Dedifferentiated amniotic fluid mesenchymal stem cell (primary cell): ENCODE data around the gene SPAG16.
"Not testable (repeated sequence)": the region's sequence is repeated elsewhere in the genome, so short reads cannot be mapped to it uniquely, and the experiment has no call there.

ENCODE experiments used
- DNase-seq: peaks from one replicate; pipeline ENCODE4 v3.0.0-alpha.2; 2016; ENCODE audit errors: extremely low spot score

SPAG16 gene

GRCh38 chr2:213691351-213691750 lies 407.1 kb downstream of the SPAG16 start:
- no peak for DNase-seq

DNA sequence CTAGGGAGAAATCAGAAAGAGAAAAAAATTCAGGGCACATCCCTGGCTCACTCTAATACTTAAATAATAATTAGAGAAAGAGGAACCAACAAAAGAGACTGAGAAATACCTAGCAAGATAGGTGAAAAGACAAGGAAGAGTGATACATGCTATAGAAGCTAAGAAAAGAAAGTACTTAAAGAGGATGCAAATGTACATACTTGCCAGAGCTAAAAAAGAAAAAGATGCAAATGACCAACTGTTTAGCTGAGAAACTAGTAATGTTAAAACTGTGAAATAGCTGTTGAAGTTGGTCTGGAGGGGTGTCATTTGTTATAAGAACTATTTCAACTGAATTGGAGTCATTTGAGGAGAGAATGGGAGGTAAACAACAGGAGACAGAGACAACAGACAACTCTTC lies 412.2 kb downstream of the SPAG16 start:
- DNase-seq: no peak

- DNase-seq: not testable (repeated sequence)
These were observed 417.1 kb downstream of the SPAG16 start for GRCh38 chr2:213701365-213701764.

- DNase-seq: no peak
These were observed 419.3 kb downstream of the SPAG16 start for GRCh38 chr2:213703406-213704098.

GRCh38 chr2:213710164-213710563 lies 425.9 kb downstream of the SPAG16 start:
- no peak for DNase-seq

GRCh38 chr2:213718411-213718810 lies 434.1 kb downstream of the SPAG16 start:
- DNase-seq: not testable (repeated sequence)

- no peak for DNase-seq
These were observed 438.3 kb downstream of the SPAG16 start for GRCh38 chr2:213722565-213722964.

DNA sequence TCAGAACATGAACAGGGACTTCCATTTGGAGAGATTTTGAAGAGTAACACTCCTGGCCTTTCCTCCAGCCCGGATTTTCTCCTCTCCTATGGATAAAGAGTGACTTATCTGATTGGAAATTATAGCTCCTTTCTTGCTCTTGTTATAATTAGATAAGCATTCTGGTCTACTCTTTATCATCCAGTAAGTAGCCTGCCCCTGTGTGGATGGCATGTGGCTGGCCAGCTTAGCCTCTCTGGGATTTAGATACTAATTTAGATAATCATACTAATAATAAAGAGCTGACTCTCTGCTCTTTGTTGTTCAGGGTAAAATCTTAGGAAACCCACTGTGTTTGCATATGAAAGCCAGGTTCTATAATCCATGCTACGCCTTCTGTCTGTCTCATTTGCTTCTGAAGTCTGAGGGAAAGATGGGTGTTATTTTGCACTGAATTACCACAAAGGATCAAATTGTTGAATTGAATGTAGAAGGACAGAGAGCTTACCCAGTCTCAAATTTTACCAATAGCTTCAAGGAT lies 438.8 kb downstream of the SPAG16 start:
- DNase-seq: no peak

DNA sequence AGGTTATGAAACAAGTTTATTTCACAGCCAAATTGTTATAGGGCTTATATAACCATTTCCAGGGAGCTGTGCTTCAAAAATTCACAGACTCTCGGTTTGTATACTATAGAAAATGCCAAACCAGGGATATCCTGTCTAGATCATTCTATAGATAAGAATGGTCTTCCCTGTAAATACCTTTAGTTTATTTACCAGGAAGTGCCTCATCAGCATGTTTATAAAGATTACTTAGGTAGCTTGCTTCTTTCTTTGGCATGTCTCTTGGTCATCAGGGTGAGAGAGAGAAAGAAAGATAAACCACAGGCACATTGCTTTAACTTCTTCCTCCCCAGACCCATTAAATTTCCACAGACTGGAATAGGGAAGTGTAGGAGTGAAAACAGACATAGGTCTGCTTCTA lies 439.4 kb downstream of the SPAG16 start:
- DNase-seq: no peak

- no peak for DNase-seq
These were observed 441.8 kb downstream of the SPAG16 start for GRCh38 chr2:213726101-213726500.

GRCh38 chr2:213733893-213734292 lies 449.6 kb downstream of the SPAG16 start:
- DNase-seq: no peak

- no peak for DNase-seq
These were observed 456.2 kb downstream of the SPAG16 start for GRCh38 chr2:213740453-213740852.

- no peak for DNase-seq
These were observed 467.2 kb downstream of the SPAG16 start for GRCh38 chr2:213751446-213751845.

- no peak for DNase-seq
These were observed 468.3 kb downstream of the SPAG16 start for GRCh38 chr2:213752575-213752974.

DNA sequence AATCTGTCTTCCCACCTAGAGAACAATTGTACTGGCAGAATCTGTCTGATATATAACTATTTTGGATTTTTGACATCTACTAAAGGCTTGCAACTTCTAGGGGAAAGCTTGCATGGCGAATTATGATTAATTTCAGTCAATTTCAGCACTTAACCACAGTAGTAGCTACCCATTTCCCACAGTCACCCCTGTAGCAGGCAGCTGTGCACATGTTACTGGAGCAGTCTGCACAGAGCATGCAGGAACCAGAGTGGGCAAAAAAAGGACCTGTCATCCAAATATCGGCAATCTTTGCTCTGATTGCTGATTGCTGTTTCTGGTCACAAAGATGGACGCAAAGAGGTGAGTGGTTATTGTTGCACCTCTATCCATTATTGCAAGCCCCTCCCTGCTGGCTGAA lies 473.3 kb downstream of the SPAG16 start:
- DNase-seq: no peak

GRCh38 chr2:213763354-213763753 lies 479.1 kb downstream of the SPAG16 start:
- no peak for DNase-seq

DNA sequence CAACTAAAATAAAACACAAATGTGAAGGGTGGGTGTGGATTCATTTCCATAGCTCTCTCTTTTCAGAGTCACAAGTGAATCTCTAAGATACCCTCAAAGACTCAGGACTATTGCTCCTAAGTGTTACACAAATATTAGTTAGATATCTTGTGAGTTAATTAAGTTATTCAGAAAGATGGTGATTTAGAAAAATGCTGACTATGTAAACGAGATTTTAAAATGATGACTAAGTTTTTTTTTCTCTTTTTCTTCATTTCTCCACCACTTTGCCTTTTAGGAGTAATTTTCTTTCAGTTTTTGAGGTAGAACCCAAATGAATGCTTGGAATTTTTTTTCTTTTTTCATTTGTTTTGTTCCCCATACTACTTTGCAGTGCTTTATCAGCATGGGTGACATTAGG lies 479.7 kb downstream of the SPAG16 start:
- no peak for DNase-seq

- no peak for DNase-seq
These were observed 480.6 kb downstream of the SPAG16 start for GRCh38 chr2:213764849-213765248.

- DNase-seq: no peak
These were observed 481.8 kb downstream of the SPAG16 start for GRCh38 chr2:213766062-213766461.

DNA sequence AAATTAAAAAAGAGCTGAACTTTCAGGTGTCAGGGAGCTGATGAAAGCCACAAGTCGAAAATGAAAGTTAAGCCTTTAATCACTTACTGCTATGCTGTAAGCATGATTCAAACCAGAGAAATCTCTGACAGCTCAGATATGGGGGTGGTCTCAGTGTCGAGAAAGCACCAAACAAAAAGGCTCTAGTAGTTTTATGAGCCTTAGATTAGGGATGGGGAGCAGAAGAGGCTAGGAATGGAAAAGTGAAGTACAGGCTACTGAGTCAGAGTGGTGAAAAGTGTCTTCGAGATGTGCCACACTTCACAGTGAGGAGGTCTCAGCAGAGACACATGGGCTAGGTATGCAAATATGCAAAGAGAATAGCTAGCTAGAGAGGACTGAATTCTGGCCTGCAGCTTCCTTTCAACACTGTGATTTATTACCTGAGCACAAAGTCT lies 482.2 kb downstream of the SPAG16 start:
- DNase-seq: peak; percentile 19

DNA sequence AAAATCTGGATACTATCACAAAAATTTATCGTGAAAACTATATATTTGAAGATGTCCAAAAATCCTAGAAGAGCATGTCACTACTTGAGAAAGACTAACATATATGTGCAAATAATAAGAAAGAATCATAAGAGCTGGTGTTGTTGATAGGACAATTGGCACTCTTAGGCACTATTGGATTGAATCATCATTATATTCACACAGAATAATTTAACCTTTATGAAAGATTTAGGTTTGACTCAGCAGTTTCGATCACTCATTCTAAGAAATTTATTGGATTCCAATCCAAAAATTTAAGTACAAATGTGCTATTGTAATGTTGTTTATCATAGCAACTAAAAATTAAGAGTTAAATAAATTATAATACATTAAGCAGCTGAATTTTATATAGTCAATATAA lies 503.6 kb downstream of the SPAG16 start:
- no peak for DNase-seq

DNA sequence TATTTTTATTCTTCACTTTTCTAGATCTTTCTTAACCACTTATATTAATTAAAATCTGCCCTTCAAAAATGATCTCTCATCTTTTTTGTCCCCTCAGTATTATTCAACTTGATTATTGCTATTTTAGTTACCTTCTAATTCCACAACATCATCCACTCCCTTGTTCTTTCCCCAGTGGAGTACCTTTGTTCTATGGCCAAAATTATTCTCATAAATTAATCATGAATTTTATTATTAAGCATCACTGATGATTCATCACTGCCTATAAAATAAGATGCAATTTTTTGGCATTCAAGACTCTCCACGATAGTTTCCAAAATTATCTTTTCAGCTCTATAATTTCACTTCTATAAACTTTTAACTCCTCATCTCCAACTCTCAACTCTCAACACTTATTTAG lies 505.7 kb downstream of the SPAG16 start:
- DNase-seq: no peak

DNA sequence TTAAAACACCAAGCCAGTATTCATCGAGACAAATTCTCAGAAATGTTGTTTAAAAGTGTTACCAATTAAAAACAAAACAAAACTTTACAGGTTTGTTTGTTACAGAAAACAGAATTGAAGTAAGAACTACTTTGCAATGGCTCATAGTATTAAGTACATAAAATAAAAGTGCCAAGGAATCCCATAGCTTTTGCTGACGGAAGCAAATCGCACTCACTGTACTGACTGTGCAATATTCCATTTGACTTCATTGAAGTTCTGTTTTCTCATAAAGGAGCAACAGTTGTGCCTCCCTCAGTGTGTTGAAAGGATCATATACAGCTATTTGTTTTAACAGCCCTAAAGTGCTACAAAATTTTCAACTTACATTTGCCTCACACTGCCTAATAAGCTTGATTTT lies 507.8 kb downstream of the SPAG16 start:
- DNase-seq: no peak
